Measurements from ENCODE around the gene SMAD6. TPM values are rescaled to one million over a fixed set of nuclear protein-coding genes. Genes with fewer than 3 reads are reported as not detected.
A peak's percentile ranks its signal among the peaks of the same experiment; 100 is the strongest.

Gene SMAD6
- total and polyA plus RNA-seq, 2 of the 4 experiments (the other 2 are of a cell fraction), result 4.8 to 8.5 TPM

- dilution Hi-C loops (cut with HindIII; ENCODE audit: low sequenced_read_pairs, unreplicated experiment) (no loop called here), in situ Hi-C loops (cut with MboI; ENCODE audit: low sequenced_read_pairs) (loop anchor here (25.0 kb wide), 1 partner anchor 134 kb away; no protein-coding TSS in a partner anchor), intact Hi-C loops (cut with micrococcal nuclease) (loop anchor here (2.0 to 10.0 kb wide), 3 partner anchors 44 to 199 kb away; partner anchors contain the start of genes RPL4 and ZWILCH)
- H3K4ac ChIP-seq (ENCODE audit: low read depth, low read length), result no peak overlapping the region
- CTCF ChIA-PET, result interaction anchor here (0.6 to 4.4 kb wide), 2 partner anchors 15 to 148 kb away, joined by 4 to 17 read pairs; no protein-coding TSS in a partner anchor
- no peak overlapping the region for H2AK5ac ChIP-seq (ENCODE audit: low read depth, low read length)
- no peaks in the 10 kb centered on the region for H3K27me3 ChIP-seq (ENCODE audit: control insufficient read depth, insufficient read depth, low read length)
- POLR2A ChIA-PET (ENCODE audit: unreplicated experiment), result no interaction called here
- peaks cover 4% of the 10 kb centered on the region for H3K36me3 ChIP-seq (ENCODE audit: control insufficient read depth, insufficient read depth, low read length)
- peak overlapping the region; percentile 66 for H2BK5ac ChIP-seq (ENCODE audit: low read depth, low read length, poor library complexity, severe bottlenecking)
- no peak overlapping the region for H3K14ac ChIP-seq (replicated peaks; ENCODE audit: low read depth, low read length)
- ATAC-seq (ENCODE audit: low read depth), result no peak
- peak overlapping the region; percentile 80; the same call in 1 of the 2 replicates for H3K27ac ChIP-seq (ENCODE audit: insufficient read depth, low read length)
- H4K91ac ChIP-seq (ENCODE audit: insufficient read depth, low read depth, low read length), result no peak overlapping the region
- peak; percentile 55 for DNase-seq
- no peak overlapping the region for H4K8ac ChIP-seq (ENCODE audit: low read depth in 2 of 2, low read length in 2 of 2)
- H2BK15ac ChIP-seq (ENCODE audit: low read depth, low read length), result no peak overlapping the region
- H2BK120ac ChIP-seq (ENCODE audit: low read depth, low read length), result no peak overlapping the region
- H3K4me1 ChIP-seq (ENCODE audit: control insufficient read depth, insufficient read depth, low read length), result peaks cover 25% of the 10 kb centered on the region
- H4K5ac ChIP-seq (ENCODE audit: low read depth, low read length), result no peak overlapping the region
- no TSS peak for BruUV-seq (replicated peaks)
- WGBS, 2 experiments (ENCODE audit: extremely low coverage in 2 of 2, insufficient read length in 1 of 2), result 0% methylated on average over 26 of the region's 59 CpGs; no CpG with 5 or more reads in 1 of the 2 experiments
- H3K56ac ChIP-seq (ENCODE audit: extremely low read depth, insufficient read depth, low read length), result no peak overlapping the region
- peak overlapping the region; percentile 83 for H2AFZ ChIP-seq (replicated peaks; ENCODE audit: low read length, poor library complexity)
- peaks cover 9% of the 10 kb centered on the region for H3K9me1 ChIP-seq (ENCODE audit: insufficient read depth, low read length)
- H2AK9ac ChIP-seq (replicated peaks; ENCODE audit: low read depth, low read length, poor library complexity), result peak overlapping the region; percentile 81
- no peak overlapping the region for H3K18ac ChIP-seq (ENCODE audit: low read depth, low read length)
- no peak overlapping the region for H3K23ac ChIP-seq (ENCODE audit: low read depth, low read length)
- H3K9me3 ChIP-seq (ENCODE audit: control insufficient read depth, insufficient read depth, low read length), result no peaks in the 10 kb centered on the region
- peaks cover 9 to 47% of the 10 kb centered on the region in 2 experiments for H3K79me1 ChIP-seq (ENCODE audit: low read depth in 1 of 2, low read length in 2 of 2)
- peaks cover 42% of the 10 kb centered on the region for H4K20me1 ChIP-seq (ENCODE audit: insufficient read depth, low read length)
- peak overlapping the region; percentile 72 for H3K4me3 ChIP-seq (ENCODE audit: insufficient read depth, low read depth, low read length)
- TF ChIP-seq BHLHE40 (IDR thresholded peaks at IDR 0.05; ENCODE audit: low read depth, low read length), result no peak
- TF ChIP-seq, protein P1, sequence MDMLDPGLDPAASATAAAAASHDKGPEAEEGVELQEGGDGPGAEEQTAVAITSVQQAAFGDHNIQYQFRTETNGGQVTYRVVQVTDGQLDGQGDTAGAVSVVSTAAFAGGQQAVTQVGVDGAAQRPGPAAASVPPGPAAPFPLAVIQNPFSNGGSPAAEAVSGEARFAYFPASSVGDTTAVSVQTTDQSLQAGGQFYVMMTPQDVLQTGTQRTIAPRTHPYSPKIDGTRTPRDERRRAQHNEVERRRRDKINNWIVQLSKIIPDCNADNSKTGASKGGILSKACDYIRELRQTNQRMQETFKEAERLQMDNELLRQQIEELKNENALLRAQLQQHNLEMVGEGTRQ (IDR thresholded peaks at IDR 0.05; ENCODE audit: low read depth, low read length), result no peak
- no peak for TF ChIP-seq SMC3 (IDR thresholded peaks at IDR 0.05; ENCODE audit: low read depth, low read length)
- TF ChIP-seq MAFK (IDR thresholded peaks at IDR 0.05; ENCODE audit: low read depth, low read length), result no peak
- TF ChIP-seq RFX5 (IDR thresholded peaks at IDR 0.05; ENCODE audit: low read depth, low read length), result no peak
- TF ChIP-seq MAZ (IDR thresholded peaks at IDR 0.05; ENCODE audit: borderline replicate concordance, low read depth, low read length), result no peak
- TF ChIP-seq POLR2A (IDR thresholded peaks at IDR 0.05; ENCODE audit: low read depth, low read length), result no peak
- TF ChIP-seq NFE2L2 (IDR thresholded peaks at IDR 0.05; ENCODE audit: low read depth, low read length), result no peak
- no peak for TF ChIP-seq FOS (IDR thresholded peaks at IDR 0.05; ENCODE audit: low read depth, low read length)
- no peak for TF ChIP-seq RCOR1 (IDR thresholded peaks at IDR 0.05; ENCODE audit: insufficient replicate concordance, low read length)
- TF ChIP-seq MXI1 (IDR thresholded peaks at IDR 0.05; ENCODE audit: borderline replicate concordance, low read depth, low read length), result no peak; the same call in 1 of the 2 replicates
- TF ChIP-seq CTCF (conservative IDR thresholded peaks at IDR 0.05; ENCODE audit: low read depth, low read length), result no peak
- TF ChIP-seq CHD1 (IDR thresholded peaks at IDR 0.05; ENCODE audit: low read depth, low read length), result no peak
- TF ChIP-seq, protein P2, sequence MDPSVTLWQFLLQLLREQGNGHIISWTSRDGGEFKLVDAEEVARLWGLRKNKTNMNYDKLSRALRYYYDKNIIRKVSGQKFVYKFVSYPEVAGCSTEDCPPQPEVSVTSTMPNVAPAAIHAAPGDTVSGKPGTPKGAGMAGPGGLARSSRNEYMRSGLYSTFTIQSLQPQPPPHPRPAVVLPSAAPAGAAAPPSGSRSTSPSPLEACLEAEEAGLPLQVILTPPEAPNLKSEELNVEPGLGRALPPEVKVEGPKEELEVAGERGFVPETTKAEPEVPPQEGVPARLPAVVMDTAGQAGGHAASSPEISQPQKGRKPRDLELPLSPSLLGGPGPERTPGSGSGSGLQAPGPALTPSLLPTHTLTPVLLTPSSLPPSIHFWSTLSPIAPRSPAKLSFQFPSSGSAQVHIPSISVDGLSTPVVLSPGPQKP (IDR thresholded peaks at IDR 0.05; ENCODE audit: borderline replicate concordance, low read depth, low read length), result no peak
- peak overlapping the region; percentile 99; the same call in 1 of the 2 replicates for H3K4me2 ChIP-seq (ENCODE audit: low read depth, low read length)
- peak overlapping the region; percentile 96 for H3K9ac ChIP-seq (ENCODE audit: low read depth, low read length)
- H2BK20ac ChIP-seq (ENCODE audit: low read depth, low read length), result no peak overlapping the region
Observed at GRCh38 chr15:66703540-66703941, 1.5 kb downstream of the SMAD6 start.

Data from IMR-90 (cell line).